A549 treated with CpdA at 1 μM for 4 hours (cell line): ENCODE data around the gene VWA8. TPM values are rescaled to one million over a fixed set of nuclear protein-coding genes. Genes with fewer than 3 reads are reported as not detected.

Source experiments
- total RNA-seq: library from RNA; stranded (reverse); fragments of 200-300 nt; extraction: Qiagen RNA extraction; gene quantifications from 5 replicates; pipeline ENCODE4 v1.2.3, GENCODE V29; 2022; ENCODE audit warnings: low read depth

Gene VWA8
- 6.5 to 7.8 TPM (median 7.0 TPM) in 5 replicates for total RNA-seq

GRCh38 chr13:41960637-41961465 is at the start of gene VWA8:
VWA8 (minus strand) TSS chr13:41961109; CDS start chr13:41961015, 94 bp downstream.

Other genes starting within 250 kb of the VWA8 start
- gene DGKH, start 87.5 kb upstream of the VWA8 start, total RNA-seq, result 3.5 to 4.5 TPM (median 4.2 TPM) in 5 replicates